ENCODE data around the gene CATSPER1.
"Not testable (repeated sequence)": the region's sequence is repeated elsewhere in the genome, so short reads cannot be mapped to it uniquely, and the experiment has no call there.

Gene CATSPER1

GRCh38 chr11:66051371-66051765, 25.1 kb upstream of the CATSPER1 start:
- no peak for FAIRE-seq

- FAIRE-seq: no peak
Observed at GRCh38 chr11:66050581-66051231, 24.4 kb upstream of the CATSPER1 start.

- FAIRE-seq: no peak
Observed at GRCh38 chr11:66048547-66049323, 22.5 kb upstream of the CATSPER1 start, which contains the start of gene GAL3ST3. TSS of gene GAL3ST3 (minus strand) at chr11:66049161. CDS start at chr11:66045415, 3,746 bp downstream.

GRCh38 chr11:66047541-66048365, 21.5 kb upstream of the CATSPER1 start:
- FAIRE-seq: no peak

DNA sequence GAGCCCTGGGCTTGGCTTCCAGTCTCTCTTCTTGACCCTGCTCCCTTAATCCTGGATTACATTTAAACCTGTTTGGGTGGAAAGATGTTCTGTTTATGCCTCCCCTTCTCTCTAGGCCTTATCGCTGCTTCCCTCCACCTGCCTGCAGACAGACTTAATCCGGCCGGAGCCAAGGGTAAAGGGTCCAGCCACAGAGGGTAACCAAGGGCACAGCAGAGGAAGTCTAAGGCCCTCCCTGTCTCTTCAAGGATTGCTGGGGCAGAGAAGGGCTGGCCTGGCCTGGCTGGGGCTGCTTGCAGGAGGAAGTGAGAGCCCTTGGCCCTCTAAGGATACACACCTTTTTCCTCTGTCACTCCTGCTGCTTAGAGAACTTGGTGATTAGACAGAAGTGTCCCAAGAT, 20.6 kb upstream of the CATSPER1 start:
- FAIRE-seq: no peak

GRCh38 chr11:66045177-66045639, 18.9 kb upstream of the CATSPER1 start:
- FAIRE-seq: no peak

- no peak for FAIRE-seq
Observed at GRCh38 chr11:66044757-66045156, 18.5 kb upstream of the CATSPER1 start.

DNA sequence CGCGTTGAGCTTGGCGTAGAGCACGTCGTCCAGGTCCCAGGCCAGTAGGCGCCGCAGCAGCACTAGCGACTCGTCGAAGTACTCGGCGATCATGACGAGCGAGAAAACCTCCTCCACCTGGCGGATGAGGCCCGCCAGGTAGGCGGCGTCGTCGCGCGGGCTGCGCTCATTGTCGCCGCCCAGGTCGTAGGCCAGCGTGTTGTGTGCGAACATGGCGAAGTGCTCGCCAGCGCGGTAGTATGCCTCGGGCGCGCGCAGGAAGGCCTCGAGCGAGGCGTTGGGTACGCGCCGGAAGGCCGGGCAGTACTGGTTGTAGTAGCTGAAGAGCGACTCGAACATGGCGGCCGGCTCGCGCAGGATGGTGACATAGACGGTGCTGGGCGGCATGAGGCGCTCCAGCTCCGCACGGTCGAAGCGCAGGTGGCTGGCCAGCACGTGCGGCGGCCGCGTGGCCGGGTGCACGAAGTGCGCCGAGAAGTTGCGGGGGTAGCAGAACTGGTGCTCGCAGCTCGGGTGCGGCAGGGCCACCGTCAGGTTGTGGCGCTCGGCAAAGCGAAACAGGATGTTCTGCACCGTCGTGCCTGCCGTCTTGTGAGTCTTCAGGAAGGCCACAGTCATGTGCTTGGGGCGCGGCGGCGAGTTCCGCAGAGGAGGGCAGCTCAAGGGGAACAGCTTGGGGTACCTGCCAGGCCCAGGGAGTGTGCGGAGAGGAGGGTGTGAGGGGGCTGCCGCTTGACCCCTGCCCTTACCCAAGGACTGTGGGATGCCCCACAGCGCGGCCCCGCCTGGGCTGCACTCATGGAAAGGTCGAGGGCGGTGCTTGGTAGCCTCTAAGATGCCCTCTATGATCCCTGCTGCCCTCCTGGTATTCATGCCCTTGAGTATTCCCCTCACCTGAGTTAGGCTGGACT, 17.0 kb upstream of the CATSPER1 start:
- FAIRE-seq: no peak

DNA sequence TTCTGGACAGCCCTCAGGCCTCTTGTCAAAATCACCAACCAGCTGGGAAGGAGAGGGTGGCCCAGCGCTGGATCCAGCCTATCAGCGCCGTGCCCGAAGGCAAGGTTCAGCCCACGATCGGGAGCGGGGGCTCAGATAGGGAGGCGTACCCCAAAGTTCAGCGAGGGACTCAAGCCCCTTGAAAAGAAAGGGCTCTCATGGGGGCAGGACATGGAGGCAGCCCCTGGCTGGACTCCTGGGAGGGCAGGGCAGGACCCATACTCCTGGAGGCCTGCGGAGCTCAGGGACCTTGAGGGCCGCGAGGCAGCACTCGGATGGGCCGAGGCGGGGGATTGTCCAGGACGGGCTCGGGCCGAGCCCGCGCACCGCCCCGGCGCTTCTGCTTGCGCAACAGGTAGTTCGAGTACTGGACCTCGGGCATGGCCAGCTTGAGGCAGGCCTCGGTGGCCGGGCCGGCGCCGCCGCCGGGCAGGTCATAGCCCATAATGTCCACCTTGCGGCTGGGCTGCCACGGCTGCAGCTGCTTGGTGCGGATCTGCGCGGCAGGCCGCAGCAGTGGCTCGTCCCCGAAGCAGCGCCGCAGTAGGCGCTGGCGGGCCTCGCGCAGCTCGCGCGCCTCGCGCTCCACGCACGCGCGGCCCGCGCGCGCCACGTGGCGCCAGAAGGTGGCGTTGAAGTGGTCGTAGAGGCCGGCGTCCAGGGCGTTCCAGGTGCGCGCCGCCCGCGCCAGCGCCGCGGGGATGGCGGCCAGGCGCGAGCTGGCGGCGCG, 16.1 kb upstream of the CATSPER1 start:
- FAIRE-seq: no peak

DNA sequence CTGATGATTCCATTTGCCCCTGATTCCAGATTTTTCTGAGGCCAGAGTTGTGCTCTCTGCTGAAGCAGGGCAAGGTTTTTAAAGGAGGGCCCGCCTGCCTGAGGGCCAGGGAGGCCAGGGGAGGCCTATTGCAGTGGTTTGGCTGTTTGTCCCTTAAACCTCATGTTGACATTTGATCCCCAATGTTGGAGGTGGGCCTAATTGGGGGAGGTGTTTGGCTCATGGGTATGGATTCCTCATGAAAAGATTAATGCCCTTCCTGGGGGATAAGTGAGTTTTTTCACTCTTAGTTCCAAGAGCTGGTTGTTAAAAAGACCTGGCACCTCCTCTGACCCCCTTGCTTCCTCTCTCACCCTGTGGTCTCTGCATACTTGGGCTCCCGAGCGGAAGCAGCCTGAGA, 13.5 kb upstream of the CATSPER1 start:
- no peak for FAIRE-seq

- FAIRE-seq: no peak
Observed at GRCh38 chr11:66037327-66037726, 11.0 kb upstream of the CATSPER1 start.

GRCh38 chr11:66036334-66036710, 10.0 kb upstream of the CATSPER1 start:
- FAIRE-seq: no peak

GRCh38 chr11:66035653-66036333, 9.5 kb upstream of the CATSPER1 start:
- FAIRE-seq: no peak

GRCh38 chr11:66032957-66033735, 6.9 kb upstream of the CATSPER1 start:
- FAIRE-seq: no peak

- not testable (repeated sequence) for FAIRE-seq
Observed at GRCh38 chr11:66023186-66023440, 3.2 kb downstream of the CATSPER1 start.

GRCh38 chr11:66022401-66023185, 3.7 kb downstream of the CATSPER1 start:
- FAIRE-seq: no peak

DNA sequence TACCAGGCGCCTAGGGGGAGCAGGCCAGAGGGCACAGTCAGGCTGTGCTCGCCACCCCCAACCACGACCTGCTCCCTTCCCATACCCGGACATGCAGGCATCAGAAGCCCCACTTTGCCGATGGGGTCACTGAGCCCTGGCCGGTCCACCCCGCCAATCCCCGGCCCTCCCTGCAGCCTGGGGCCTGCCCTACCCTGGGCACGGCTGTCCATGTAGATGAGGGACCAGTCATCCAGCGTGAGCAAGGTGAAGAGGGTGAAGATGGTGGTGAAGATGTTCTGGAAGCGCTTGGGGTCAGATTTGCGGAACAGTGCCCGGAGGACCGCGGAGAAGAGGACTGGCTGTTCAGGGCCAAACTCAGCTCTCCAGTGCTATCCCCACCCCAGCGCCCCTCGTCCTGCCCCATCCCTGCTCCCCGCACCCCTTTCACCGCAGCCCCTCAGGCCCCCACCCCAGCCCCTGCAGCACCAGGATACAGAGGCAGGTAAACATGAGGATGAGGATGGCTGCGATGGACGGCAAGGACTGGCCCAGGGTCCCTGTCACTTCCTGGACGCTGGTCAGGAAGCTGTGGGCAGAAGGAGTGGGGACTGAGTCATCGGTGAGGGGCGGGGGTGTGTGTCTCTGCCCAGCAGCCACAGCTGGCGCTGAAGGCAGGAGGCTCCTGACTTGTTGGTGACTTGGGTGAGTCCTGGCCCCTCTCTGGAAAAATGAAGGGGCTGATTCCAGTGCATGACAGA, 5.5 kb downstream of the CATSPER1 start:
- no peak for FAIRE-seq

DNA sequence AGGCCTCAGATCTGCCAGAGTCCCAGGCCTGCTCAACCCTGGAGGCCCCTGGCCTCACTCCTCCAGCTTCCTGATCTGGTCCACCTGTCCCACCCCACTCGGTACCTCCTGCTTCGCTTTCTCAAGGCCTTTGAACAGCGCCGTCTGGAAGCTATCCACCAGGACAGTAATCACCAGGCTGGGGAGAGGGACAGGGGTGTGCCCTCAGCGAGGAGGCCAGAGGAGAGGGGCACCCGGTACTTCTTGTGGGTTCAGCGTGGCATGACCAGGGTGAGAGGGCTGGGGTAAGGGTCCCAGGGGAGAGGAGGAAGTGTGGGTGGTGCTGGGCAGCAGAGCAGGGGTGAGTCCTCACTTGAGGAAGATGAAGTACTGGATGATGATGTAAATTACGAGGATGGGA, 6.1 kb downstream of the CATSPER1 start:
- FAIRE-seq: no peak

DNA sequence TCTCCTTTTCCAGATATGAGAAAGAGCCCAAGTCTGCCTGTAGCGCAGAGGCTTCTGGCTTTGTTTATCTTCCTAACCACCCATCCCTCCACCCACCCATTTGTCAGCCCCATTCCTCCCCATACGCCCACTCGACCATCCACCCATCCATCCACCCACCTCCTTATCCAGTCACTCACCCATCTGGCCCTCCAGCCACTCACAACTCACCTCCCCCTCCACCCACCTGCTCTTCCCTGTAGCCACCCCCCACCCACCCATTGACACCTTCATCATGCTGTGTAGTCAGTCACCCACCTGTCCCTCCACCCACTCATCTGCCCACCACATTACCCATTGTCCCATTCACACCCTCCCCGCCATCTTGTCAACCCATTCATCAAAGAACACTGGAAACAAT, 9.0 kb downstream of the CATSPER1 start:
- no peak for FAIRE-seq

All from TTC549 (cell line).